Stimulated activated CD8-positive, alpha-beta memory T cell treated with anti-CD3 and anti-CD28 coated beads, Interleukin-7, amount 100 ng/mL, for 4 hours (primary cell): ENCODE measurements around the gene MRPL53.
A peak's percentile ranks its signal among the peaks of the same experiment; 100 is the strongest.
"Not testable (repeated sequence)": the region's sequence is repeated elsewhere in the genome, so short reads cannot be mapped to it uniquely, and the experiment has no call there.

Experiments used
- DNase-seq, 2 donors: peaks; one replicate each; pipeline ENCODE4 v3.0.0-alpha.2; 2020; ENCODE audit warnings: low read depth in 2 of 2

MRPL53 gene

DNA sequence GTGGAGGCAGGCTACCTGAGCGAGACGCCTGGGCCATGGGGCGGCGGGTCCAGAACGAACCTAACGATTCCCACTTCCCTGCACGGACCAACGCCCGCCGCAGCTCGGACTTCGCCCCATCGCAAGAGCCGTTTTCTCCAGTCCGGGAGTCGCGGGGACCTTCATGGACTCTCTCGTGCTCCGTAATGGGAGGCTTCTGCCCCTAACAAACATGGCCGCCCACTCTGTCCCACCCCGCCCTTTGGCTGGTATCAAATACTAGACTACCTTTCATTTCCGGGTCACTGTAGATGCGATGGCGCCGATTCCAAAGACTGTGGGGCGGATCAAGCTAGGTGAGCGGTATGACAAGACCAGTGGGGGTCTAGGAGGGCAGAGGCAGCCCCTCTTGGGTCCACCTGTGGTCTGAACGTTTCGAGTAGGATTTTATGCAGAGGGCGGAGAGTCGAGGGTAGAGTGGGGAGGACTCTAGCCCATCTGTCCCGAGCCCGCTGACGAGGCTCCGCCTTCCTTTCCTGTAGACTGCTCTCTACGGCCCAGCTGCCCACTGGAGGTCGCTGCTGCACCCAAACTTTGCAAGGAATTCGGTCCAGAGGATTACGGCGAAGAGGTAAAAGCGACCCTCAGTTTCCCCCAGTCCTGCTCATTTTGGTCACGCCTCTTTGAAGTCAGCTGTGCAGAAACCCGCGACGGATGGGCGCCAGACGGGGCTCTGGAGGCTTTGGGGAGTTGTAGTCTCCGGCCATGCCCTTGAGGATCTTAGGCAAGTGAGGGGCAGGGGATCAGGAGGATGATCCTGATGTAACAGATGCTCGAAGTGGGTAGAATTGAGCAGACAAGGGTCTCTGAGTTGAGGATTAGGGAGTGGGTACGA is 10.6 kb upstream of the MRPL53 start, which contains the start of the genes CCDC142 and TTC31:
Gene CCDC142 (minus strand): TSS at position 198 of the 874 bp plus-strand sequence. CDS start 161 bp downstream, at position 37.
Gene TTC31 (plus strand): TSS at position 281 of the 874 bp plus-strand sequence. CDS start 15 bp downstream, at position 296.
- DNase-seq = peak; percentile 88 to 93

DNA sequence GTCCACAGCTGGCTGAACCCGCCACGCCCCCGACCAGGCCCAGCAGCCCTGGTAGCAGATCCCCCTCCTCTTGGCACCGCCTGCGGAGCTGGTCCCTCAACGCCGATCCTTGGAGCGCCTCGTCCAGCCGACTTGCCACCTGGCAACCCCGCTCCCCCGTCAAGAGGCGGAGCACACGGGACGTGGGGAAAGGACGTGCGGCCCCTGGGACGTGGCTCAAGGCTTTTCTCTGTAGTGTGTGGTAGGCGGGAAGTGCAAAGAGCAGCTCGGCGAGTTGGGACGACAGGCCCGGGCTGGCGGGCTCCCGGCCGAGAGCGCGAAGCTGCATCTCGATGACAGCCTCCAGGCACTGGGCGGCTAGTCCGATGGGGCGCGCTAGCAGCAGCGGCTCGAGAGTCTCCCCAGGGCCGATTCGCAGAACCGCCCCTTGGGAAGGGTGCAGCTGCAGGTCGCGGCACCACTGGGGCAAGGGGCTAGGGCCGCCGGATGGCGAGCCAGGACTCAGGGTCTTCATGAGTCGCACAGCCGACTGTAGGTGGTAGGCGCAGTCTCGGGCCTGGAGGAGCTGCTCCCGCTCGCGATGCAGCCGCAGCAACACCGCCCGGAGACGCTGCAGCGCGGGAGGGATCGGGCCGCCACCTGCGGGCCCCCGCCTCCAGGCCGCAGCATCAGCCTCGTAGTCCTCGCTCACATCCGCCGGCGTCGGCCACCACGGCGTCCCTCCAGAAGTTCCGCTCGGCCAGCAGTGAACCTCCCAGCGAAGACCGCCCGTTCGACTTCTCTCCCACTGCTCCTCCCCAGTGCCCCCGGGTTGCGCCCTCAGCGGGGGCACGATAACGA is 9.7 kb upstream of the MRPL53 start:
- peak in 1 of 2 donors; percentile 39 for DNase-seq

DNA sequence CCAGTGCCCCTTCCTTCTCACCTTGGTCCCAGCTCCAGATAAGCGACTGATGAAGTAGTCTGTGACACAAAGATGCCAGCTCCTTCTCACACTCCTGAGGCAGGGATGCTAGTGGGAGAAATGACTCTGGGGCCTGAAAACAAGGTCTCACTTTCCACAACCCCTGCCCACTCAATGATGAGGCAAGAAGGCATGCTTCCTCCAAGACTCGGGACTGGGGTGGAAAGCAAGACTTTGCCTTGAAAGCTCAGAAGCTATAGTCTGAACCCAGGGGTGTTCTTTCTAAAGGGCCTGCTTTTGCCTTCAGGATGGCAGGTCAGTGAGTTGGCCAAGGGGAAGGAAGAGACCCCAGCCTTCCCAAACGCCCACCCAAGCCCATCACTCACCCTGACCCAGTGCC is 9.0 kb upstream of the MRPL53 start:
- no peak for DNase-seq

DNA sequence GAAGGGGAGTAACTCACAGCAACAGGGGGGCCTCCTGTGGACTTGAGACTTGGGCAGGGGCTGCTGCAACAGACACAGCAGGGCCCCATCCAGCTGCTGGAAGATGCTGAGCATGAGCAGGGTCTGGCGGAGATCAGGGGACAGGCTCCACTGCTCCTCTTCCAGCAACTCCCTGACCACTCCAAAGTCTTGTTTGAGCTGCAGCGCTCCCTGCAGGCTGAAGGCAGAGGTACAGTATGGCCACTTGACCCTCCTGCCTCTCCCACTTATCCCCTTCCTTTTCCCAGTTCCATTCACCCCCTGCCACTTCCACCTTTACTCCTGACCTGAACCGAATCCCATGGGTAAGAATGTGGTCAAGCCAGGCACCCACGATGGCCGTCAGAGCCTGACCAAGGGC is 2.4 kb upstream of the MRPL53 start:
- DNase-seq = no peak

DNA sequence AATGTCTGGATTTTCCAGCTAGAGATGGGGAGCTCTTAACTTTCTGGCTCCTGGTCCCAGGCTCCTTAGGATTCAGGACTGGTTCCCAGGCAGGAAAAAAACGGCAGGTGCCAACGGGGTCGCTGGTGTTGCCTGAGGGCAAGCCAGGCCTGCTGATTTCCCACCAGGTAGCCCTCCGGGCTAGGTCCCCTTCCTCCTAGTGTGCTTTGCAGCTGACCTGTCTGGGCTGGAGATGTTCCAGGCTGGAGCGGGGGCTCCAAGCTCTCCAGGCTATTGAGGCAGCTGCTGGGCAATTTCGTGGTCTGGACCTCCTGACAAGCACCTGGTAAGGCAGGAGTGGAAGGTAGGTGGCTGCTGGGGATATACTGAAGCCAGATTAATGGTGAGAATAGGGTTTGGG is 2.0 kb upstream of the MRPL53 start:
- no peak for DNase-seq

DNA sequence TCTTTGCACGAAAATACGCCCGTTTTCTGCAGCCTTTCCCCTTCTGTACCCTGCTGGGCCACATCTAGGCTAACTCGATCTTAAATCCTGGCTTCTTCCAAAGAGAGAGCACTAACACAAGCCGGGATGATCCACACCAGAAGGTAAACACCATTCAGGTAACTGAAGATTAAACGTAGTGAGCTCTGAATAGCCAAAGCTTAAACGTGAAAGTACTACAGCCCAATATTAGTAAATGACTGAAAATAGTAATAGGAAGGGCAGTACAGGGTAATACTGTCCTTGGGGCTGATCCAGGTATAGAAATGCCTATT is 422 bp upstream of the MRPL53 start:
- no peak for DNase-seq

DNA sequence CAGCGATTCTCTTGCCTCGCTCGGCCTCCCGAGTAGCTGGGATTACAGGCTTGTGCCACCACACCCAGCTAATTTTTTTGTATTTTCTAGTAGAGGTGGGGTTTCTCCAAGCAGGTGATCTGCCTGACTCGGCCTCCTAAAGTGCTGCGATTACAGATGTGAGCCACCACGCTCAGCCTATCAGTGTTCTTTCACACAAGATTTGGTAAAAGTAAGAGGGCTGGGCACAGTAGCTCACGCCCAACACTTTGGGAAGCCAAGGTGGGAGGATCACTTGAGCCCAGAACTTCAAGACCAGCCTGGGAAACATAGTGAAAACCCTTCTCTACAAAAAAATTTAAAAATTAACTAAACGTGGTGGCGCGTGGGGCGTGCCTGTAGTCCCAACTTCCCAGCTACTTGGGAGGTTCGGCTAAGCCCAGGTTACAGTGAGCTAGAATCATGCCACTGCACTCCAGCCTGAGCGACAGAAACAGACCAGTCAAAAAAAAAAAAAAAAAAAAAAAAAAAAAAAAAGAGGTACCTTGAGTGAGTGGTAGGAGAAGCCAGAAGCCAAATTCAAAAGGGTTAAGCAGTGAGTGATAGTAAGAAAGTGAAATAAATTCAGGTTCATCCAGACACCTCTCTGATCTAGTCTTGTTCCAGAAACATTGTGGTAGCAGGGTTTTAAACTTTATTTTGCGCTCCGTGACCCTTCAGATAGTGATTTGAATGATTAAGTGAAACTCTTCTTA is 981 bp downstream of the MRPL53 start:
- DNase-seq = no peak

DNA sequence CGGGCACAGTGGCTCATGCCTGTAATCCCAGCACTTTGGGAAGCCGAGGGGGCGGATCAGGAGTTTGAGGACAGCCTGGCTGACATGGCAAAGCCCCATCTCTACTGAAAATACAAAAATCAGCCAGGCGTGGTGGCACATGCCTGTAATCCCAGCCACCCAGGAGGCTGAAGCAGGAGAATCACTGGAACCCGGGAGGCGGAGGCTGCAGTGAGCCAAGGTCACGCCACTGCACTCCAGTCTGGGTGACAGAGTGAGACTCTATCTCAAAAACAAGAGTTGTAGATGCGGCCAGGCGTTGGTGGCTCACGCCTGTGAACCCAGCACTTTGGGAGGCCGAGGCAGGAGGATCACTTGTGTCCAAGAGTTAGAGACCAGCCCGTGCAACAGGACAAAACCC is 1.7 kb downstream of the MRPL53 start:
- DNase-seq = not testable (repeated sequence)

DNA sequence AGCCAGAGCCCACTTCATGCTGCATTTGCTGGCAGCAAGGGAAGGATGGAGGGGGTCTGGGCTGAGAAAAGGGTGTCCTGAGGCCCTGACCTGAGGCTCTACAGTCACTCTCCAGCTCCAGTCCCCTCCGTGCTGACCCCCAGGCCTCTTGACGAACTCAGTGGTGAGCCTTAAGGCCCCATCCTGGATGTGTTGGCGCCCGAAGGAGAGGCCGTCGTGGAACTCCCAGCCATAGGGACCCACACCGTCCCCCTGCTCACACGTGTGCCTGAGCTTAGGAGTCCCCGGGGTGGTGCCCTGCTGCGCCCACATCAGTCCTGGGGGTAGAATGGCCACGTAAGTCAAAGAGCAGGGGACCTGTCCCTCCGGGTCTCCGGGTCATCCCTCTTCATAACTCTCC is 8.1 kb downstream of the MRPL53 start:
- DNase-seq = no peak

DNA sequence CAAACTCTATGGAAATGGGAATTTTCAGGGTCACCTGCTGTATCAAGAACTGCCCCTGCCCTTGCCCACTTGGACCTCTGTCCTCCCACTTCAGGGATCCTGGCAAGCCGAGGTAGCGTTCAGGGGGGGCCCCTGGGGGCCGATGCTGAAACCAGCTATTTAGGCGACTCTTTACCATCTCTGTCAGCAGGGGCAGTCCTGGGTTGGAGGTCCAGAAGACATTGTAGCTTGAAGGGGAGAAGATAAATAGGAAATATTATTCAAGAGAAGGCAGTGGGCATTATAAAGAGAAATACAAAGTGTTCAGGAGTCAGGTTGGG is 9.7 kb downstream of the MRPL53 start:
- no peak for DNase-seq

DNA sequence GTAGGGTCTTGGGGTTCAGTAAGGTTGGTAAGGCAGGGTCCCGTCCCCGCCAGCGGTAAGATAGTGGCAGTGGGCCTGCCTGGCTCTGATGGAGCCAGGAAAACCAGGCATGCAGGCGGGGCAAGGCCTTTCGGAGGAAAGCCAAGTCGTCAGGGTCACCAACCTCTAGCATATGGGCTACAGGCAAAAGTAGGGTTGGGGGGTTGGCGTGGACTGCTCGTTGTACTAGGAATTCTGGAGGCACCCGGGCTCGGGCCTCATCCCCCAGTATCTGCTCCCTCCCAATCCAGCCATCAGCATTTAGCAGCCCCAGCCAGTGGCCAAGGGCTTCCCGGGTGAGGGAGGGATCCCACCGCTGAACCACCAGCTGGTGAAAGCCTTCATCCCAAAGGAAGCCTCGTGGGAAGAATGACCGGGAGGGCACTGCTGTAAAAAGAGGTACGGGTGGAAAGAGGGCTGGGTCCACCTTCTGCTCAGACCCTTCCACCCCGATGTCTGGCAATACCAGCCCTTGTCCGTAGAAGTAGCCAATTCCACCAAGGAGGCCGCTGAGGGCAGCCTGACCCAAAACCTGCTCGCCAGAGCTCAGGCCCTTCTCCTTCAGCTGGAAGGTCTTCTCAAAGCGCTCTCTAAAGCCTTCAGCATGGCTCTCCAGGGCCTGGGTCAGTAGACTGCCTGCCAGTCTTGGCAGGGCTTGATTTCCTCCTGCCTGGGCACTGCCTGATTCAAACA is 10.3 kb downstream of the MRPL53 start:
- no peak for DNase-seq

DNA sequence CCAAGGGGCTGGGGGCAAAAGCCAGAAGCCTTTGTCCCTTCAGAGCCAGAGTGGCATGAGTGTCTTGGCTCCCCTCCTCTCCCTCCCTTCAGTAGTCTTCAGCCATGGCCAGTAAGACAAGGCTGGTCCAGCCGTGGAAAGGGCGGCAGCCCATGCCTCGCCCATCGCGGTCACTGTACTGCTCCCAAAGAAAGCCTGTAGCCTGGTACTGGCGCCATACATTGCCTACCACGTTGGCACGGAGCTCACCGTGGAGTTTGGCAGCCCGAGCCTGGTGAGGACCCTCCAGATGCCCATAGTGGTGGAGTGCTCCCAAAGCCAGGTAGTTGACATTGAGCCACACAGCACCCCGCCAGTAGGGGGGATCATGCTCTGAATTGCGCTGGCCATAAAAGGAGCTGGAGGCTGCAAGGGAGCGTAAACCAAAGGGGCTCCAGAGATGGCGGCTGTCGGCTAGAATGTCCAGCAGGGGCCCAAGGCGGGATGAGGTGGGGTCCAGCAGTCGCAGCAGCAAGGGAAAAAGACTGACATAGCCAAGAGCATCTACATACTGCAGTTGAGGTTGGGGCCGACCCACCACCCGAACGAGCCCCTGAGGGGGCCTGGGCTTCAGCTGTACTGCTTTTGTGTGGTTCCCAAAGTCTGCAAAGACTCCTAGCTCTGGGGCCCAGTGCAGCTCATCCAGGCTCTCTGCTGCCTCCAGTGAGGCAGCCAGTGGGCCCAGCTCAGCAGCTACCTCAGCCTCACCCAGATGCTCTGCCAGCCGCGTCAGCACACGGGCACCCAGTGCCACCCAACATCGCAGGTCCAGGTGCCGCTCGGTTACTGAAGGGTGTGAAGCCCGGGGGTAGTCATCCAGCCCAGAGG is 11.1 kb downstream of the MRPL53 start:
- DNase-seq = no peak

DNA sequence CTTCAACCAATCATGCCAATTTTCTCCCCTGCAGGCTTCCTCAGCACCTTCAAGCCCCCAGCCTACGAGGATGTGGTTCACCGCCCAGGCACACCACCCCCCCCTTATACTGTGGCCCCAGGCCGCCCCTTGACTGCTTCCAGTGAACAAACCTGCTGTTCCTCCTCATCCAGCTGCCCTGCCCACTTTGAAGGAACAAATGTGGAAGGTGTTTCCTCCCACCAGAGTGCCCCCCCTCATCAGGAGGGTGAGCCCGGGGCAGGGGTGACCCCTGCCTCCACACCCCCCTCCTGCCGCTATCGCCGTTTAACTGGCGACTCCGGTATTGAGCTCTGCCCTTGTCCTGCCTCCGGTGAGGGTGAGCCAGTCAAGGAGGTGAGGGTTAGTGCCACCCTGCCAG is 12.3 kb downstream of the MRPL53 start:
- DNase-seq = not testable (repeated sequence)

DNA sequence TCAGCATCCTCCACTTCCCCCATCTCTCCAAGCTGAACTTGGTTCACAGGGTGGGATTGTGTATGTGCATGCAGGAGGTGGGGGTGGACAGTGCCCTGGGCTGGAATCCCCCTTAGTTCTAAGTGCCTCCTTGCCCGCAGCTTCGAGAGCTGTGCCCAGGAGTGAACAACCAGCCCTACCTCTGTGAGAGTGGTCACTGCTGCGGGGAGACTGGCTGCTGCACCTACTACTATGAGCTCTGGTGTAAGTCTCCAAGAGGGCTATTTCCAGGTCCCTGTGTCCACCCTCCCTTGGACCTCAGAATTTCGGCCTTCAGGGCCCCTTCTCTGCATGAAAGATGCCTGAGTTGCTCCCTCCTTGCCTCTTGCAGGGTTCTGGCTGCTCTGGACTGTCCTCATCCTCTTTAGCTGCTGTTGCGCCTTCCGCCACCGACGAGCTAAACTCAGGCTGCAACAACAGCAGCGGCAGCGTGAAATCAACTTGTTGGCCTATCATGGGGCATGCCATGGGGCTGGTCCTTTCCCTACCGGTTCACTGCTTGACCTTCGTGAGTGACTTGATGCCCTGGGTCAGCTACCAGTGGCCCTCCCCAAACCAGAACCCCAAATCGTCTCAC is 12.9 kb downstream of the MRPL53 start:
- not testable (repeated sequence) for DNase-seq

DNA sequence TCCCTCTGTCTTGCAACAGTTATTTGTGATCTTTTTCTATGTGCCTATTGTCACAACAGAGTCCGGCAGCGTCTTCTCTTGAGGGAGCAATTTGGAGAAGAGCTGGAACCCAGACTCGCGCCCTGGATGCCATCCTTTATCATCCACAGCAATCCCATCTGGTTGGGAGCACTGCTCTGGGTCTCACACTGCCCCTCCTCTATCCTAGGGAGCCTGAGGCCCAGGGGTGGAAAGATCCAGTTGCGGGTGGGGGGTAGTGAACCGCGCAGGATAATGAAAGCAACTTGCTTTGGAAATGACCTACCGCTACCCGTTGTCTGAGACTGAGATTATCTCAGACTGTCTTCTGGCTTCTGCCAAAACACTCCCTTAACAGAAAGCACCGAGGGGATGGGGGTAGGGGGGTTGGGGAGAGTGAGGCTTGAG is 13.5 kb downstream of the MRPL53 start:
- no peak for DNase-seq

DNA sequence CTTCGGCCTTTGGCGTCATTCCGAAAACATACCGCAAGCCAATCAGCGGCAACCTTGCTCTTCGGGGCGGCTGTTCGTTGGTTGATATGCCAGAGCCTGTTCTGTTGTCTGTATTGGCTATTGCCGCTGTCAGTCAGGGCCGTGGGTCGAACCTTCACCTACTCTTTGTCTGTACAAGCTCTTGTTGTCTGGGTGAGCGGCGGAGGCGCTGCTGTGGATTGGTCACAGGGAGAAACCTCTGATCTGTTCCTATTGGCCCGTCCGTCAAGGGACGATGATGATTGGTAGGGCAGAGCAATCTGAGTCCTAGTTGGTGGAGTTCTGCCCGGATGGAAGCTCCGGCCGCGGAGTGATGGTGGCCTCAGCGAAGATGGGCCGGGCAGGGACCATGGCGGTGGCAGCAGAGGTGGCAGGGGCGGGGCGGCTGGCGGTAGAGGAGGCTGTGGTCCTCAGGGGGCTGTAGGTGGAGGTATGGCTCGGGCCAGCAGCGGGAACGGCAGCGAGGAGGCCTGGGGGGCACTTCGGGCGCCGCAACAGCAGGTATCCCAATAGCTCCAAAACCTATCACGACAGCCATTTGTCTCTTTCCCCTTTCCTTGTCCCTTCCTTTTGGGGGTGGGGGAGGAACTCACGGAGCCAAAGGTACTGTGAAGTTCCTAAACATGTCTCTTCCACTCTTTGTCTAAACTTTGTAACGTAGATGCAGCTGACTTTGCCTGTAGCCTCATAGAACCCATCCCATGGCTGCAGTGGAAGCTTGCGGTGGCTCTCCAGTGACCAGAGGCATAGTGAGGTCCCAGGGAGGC is 14.1 kb downstream of the MRPL53 start, which contains the start of gene WBP1:
Gene WBP1 (plus strand): TSS at position 307 of the 806 bp plus-strand sequence. CDS start 165 bp downstream, at position 472.
- peak; percentile 98 to 100 for DNase-seq

DNA sequence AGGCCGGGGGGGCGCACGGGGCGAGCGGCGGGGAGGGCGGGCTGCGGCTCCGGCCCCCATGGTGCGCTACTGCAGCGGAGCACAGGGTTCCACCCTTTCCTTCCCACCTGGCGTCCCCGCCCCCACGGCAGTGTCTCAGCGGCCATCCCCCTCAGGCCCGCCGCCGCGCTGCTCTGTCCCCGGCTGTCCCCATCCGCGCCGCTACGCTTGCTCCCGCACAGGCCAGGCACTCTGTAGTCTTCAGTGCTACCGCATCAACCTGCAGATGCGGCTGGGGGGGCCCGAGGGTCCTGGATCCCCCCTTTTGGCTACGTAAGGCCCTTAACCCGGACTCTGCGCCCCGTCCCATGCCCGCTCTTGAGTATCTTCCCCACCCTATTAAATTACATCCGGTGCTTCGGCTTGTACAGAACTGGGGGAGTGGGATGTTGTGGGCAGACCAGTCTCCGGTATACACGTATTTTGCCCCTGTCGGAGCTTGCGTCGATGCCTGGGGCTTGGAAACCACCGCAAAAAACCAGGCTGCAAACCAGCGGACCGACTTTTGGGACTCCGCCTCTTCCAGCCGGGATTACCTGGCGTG is 14.8 kb downstream of the MRPL53 start:
- peak; percentile 73 to 87 for DNase-seq

DNA sequence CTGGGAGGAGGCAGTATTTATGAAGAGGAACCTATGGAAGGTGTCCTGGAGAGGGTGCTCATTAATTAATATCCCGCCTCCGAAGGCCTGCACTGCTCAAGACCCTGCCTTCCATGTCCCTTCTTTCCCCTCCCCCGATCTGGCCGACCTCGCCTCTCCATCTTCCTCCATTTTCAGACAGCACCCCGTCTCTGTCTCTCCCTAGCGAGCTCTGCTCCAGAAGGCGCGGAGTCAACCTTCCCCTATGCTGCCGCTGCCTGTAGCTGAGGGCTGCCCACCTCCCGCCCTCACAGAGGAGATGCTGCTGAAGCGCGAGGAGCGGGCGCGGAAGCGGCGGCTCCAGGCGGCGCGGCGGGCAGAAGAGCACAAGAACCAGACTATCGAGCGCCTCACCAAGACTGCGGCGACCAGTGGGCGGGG is 15.3 kb downstream of the MRPL53 start:
- DNase-seq = no peak
